Epithelial cell of esophagus (primary cell): ENCODE data around the gene GHRH.

Experiments
- DNase-seq: peaks from one replicate; pipeline ENCODE4 v3.0.0; 2010; ENCODE audit warnings: low read depth
- H3K4me3 ChIP-seq: 2 replicates; pipeline ENCODE4 v1.5.1; 2011; ENCODE audit warnings: mild to moderate bottlenecking, low read length, control low read depth
- TF ChIP-seq, protein P1 (sequence below): IDR thresholded peaks from 2 replicates; pipeline ENCODE4 v1.5.1; 2011; ENCODE audit warnings: low read depth, mild to moderate bottlenecking, low read length, control low read depth, inconsistent platforms; ENCODE audit not compliant: insufficient read depth; ENCODE audit errors: missing control alignments

The GHRH gene

DNA sequence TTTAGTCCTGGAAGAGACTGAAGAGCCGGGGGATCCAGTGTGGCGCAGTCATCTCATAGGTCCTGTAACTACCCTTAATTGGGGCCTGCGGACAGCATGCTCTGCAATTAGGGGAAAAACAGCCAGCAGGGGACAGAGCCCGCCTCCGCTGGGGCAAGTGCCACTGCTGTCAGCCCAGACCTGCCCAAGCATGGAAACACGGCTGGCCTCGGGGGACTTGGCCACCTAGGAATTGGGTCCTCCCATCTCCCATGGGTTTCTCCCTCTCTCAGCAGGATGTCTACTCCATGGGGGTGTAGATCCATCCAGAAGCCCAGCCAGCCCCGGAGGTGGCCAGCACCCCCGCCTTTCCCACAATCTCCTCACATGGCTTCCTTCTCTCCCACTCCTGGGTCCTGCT, 3.6 kb downstream of the GHRH start:
- H3K4me3 ChIP-seq = no peak overlapping the region
- no peak for DNase-seq
- TF ChIP-seq, protein P1, sequence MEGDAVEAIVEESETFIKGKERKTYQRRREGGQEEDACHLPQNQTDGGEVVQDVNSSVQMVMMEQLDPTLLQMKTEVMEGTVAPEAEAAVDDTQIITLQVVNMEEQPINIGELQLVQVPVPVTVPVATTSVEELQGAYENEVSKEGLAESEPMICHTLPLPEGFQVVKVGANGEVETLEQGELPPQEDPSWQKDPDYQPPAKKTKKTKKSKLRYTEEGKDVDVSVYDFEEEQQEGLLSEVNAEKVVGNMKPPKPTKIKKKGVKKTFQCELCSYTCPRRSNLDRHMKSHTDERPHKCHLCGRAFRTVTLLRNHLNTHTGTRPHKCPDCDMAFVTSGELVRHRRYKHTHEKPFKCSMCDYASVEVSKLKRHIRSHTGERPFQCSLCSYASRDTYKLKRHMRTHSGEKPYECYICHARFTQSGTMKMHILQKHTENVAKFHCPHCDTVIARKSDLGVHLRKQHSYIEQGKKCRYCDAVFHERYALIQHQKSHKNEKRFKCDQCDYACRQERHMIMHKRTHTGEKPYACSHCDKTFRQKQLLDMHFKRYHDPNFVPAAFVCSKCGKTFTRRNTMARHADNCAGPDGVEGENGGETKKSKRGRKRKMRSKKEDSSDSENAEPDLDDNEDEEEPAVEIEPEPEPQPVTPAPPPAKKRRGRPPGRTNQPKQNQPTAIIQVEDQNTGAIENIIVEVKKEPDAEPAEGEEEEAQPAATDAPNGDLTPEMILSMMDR = no peak

DNA sequence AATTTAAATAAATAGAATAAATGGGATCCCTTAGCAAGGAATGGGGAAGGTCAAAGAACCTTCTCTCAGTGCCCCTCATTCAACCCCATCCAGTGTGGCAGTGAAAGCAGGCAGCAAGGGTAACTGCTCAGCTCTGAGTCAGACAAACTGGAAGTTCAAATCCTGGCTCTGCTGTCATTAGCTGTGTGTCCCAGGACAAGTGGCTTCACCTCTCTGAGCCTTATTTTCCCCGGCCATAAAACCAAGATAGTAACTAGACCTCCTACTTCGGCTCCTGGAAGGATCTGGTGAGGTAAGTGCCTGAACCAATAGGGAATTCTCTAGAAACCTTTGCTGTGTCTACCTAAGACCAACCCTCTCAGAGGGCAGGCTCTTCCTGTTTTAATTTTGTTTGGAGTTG, 4.1 kb downstream of the GHRH start:
- TF ChIP-seq, protein P1 = no peak
- no peak for DNase-seq
- H3K4me3 ChIP-seq = no peak overlapping the region

DNA sequence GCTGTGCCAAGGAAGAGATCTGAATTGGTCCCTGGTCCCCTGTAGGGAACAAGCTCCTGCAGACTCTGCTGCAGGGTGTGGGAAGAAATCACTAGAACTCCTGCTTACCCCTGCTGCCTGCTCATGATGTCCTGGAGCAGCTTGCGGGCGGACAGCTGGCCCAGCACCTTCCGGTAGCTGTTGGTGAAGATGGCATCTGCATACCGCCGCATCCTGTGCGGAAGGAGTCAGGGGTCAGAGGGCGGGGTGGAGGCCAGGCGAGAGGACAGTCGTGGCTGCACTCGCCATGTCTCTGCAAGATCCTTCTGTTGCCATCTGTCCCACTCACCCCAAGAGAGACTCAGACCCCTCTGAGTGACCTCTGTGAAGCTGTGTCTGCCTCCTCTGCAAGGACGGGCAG, 5.3 kb downstream of the GHRH start:
- TF ChIP-seq, protein P1 = no peak
- no peak overlapping the region for H3K4me3 ChIP-seq
- no peak for DNase-seq

DNA sequence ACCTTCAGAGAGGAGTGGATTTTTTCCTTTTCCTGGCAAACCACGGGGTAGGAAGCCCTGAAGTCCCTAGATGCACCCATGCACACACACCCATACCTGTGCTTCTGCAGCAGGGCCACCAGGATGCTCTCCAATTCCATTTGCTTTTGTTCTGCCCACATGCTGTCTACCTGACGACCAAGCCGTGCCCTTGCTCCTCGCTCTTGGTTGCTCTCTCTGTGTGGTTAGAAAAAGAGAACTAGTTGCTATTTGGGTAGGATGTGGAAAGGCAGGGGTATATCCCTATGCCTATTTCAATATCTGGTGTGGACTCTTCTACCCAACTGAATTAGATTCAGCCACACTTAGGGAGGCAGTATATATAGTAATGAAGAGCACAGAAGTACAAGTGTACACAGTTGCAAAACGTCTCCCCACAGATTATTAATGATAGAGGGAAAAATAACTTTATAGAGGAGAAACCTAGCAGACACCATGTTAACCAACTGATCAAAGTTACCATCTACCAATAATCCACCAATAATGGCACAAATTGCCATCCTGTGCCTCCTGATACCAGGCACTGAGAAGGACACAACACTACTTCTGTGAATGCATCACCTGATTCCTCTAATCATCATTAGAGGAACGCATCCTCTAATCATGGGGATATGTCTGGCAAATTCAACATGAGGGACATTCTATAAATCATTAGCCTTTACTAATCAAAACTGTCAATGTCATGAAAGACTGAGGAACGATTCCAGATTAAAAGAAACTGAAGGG, 7.3 kb downstream of the GHRH start:
- TF ChIP-seq, protein P1 = no peak
- no peak for DNase-seq
- no peak overlapping the region for H3K4me3 ChIP-seq

DNA sequence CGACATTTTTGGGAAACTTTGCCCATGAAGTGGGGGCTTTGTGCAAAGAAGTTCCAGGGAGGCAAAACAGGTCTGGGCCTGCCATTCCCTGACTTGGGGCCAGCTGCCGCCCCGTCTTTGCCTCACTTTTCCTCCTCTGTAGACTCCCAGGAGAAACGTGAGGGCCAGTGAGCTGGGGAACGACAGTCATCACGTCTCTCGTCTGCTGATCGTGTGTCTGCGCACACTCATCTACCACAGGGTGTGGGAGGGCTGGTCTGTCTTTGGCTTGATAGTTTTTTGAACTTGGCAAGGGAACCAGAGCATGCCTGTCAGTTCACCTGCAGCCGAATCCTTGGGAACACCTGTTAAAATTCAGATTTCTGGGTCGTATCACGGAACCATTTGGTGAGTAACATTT, 8.5 kb downstream of the GHRH start:
- peak; percentile 29 for DNase-seq
- H3K4me3 ChIP-seq = no peak overlapping the region
- TF ChIP-seq, protein P1 = no peak

DNA sequence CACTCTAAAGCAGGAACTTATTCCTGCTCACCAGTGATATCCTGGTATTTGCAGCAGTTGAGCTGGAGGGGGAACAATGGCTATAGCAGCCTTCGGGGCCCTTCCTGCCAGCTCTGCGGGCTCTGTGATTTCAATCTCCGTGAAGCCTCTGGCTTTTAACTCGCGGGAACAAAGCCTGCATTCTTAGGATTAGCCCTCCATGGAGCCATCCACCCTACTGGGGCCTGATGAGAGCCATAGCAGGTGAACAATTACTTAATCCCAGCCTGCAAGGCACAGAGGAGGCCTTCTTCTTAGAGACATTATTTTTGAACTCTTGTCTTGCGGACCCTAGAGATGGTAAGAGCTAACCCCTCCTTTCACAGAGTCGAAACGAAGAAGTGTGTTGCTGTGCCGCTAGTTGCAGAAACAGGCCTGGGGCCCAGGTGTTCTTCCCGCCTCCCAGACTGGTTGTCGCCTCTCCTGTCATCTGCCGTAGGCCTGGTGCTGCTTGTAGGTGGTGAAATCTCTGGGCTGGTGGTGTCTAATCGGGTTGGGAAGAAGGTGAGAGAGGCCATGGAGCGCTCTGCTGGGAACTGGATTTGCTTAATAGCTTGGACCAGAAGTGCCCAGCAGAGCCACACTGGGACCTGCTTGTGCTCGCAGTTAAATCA, 9.7 kb downstream of the GHRH start:
- no peak for DNase-seq
- TF ChIP-seq, protein P1 = no peak
- no peak overlapping the region for H3K4me3 ChIP-seq
